ENCODE results near the gene PRKRA.
A peak's percentile ranks its signal among the peaks of the same experiment; 100 is the strongest.
"Not testable (repeated sequence)": the region's sequence is repeated elsewhere in the genome, so short reads cannot be mapped to it uniquely, and the experiment has no call there.

PRKRA gene

DNA sequence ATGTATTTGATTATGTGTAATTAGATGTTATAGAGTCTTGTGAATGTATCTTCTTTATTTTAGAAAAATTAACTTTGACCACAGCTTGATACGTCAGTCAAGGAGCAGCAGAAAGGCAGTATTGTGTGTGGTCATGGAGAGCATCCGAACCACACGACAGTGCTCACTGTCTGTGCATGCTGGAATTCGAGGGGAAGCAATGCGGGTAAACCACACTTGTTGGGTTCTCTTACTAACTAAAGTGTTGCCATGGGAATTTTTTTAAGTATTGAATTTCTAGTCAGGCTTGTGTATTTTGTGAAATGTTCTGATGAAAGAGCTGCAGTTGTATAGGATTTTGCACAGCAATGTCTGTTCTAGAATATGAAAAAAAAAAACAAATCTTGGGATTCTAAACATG lies 5.0 kb upstream of the PRKRA start:
- no peak for DNase-seq

DNA sequence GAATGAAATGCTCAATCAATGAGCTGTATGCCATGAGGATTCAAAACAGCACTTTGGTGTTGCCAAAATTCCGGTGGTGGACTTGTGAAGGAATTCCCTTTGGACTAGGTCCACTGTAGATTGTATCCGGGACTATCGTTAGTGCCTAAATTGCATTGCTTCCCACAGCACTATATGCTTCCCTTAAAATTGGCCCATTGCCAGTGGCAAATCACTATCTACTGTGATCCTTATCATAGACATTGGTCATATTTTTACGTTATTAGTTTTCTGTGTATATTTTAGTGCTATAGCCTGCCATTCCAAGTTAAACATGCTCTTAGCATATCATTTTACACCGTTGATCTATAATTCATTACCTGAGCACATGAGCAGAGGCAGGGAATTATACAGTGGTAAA lies 1.9 kb upstream of the PRKRA start:
- no peak for DNase-seq

DNA sequence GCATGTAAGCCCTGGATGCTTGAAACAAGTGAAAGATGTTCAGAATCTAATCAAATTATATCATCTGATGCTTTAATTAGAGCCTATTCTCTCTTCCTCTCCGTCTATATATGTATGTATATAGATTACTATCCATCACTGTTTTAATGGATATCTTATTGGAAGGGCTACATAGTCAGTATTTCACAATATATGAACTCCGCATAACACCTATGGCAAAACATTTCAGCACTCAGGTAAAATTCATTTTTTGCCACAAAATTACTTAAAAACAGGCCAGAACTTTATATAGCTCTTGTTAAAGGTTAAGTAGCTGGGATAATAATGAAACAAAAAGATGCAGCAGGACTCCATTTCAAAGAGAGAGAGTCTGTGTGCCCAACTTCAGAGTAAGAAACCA lies 1.4 kb upstream of the PRKRA start:
- DNase-seq: no peak

DNA sequence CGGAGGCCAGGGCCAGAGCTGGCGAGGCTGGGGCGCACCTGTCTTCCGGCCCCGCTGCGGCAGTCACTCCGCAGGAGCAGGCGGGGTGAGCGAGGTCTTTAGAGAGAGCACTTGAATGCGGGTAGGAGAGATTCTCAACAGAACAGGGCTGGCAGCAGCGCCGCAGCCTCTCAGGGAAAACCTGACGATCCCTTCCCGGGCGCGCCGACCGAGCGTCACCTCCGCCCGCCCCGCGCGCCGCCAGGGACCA lies 526 bp downstream of the PRKRA start:
- DNase-seq: no peak

DNA sequence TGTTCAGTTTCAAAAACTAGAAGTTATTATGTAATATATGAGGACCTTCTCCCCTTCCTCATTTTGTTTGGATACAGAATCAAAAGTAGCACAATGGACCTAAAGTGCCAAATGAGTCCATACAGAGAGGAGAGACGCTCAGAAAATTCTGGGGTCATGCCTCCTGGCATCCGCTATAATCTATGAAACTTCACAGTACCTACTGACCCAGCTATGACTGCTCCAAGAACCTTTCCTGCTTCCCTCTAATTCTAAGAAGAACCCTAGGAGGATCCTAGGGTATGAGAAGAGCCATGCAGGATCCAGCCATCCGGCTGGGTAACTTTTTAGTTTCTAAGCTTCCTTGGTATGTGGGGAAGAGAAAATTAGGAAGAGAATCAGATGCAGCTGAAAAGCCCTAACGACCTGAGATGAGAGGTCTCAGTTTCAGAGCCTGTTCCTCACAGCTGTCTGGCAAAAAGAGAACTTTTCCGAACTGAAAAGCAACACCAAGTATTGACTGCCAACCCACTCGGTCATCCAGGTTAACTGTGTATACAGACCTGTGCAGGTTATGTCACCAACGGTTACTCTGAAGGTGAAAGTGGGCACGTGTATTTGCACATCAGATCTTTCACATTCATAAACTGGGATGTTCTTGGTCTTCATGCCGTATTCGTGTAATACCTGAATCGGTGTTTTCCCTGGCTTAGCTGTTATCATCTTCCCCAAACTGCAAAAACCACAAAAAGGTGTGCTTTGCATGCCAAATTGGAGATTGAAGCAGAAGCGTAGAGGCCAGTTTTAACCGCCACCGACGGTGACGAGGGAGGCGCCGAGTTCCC lies 1.1 kb downstream of the PRKRA start:
- peak; percentile 82 for DNase-seq

DNA sequence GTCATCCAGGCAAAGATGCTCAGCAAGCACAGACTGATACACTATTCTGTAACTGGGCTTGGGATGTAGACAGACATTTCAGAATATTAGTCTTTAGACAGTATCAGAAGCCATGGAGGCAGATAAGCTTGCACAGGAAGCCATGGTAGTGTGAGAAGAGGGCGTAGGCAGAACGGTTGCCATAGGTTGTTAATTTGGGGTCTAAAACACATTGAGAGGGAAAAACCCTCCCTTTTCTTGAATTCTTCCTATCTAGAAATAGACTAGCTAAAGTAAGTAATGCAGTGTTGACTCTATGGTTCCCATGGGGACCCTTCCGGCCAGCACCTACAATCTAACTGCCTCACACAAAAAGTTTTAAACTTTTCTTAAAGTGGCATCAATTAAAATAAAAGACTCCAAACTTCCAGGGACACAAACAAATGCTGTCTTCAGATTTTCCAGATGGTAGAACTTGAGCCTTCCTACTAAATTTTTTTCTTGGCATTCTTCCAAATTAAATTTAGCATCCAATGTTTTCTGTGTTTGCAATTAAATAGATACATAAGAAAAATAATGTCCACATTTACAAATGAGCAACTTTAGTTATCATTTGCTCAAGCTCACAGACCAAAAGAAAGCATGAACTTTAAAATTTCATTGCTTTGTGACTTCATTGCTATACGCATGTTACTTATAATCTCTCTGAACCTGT lies 1.9 kb downstream of the PRKRA start:
- peak; percentile 13 for DNase-seq

DNA sequence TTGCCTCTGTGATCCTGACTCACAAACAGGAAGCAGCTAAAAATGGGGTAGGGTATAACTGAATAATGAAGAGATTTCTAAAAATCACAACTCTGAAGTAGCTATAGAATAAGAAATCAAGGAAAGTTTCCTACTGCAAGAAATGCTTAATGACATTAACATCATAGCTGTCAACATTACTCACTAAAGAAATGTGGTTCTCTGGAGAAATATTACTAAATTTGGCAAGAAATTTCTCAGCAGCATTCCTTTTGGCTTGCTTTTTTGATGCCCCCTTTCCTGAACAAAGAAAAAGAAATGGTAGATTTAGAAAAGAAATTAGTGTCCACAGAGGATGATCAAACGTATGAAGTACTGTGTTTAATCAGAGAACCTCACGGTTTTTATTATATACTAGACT lies 9.5 kb downstream of the PRKRA start:
- DNase-seq: no peak

DNA sequence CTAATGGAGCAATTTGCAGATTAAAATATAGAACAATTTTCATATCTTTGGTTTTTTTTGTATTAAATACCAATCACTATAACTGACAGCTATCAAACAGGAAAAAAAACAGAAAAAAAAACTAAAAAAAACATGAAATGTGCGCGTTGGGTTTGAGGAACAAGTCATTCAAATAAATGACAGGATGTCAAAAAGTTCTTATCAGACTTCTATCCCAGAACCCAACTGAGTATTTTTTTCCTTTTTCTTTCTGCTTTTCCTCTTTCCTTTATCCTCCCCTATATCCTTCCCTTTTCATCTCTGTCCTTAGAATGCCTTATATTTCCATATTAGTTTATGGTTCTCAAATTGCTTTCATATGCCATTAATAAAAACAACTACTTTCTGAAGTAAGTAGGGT lies 14.3 kb downstream of the PRKRA start:
- no peak for DNase-seq

DNA sequence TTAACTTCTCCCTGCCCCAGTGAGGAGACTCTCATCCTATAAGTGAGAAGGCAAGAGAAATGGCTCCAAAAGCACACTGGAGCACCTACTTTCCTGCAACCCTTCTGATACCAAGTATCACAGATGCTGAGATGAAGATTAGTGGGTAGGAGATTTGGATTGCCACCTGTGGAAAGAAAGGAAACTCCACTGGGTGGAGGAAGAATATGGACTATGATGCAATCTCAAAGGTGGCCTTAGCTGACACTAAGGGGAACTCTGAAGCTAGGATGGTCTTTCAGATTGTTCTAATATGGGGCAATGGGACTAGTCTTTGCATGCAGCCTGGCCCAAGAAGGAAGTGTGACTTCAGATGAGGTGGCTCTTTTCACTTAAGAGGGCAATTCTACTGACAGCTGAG lies 21.6 kb downstream of the PRKRA start:
- no peak for DNase-seq

DNA sequence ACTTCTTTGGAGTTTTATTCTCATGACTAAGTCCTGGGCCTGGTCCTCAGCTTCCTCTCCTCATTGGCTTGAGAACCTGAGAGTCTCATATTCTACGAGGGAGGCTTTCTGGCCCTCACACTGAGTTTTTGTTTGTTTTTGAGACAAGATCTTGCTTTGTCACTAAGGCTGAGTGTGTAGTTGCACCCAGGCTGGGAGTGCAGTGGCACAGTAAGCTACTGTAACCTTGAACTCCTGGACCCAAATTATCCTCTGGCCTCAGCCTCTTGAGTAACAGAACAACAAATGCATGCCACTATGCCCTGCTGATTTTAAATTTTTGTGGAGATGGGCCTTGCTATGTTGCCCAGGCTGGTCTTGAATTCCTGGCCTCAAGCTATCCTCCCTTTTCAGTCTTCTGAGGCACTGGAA lies 22.6 kb downstream of the PRKRA start:
- no peak for DNase-seq

DNA sequence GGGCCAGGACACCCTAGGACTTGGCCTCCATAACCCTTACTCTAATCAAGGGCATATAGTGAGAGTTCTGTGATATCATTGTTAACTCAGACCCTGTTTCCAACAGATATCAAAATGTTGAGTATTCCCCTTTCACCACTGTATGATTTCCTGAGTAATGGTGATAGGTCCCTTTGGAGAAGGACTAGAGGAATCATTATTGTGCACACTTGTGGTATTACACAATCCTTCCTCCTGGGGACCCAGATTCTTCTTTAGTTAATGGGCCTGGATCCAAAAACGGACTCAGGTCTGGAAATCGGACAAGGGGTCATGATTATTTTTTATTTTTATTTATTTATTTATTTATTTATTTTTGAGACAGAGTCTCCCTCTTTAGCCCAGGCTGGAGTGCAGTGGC lies 23.5 kb downstream of the PRKRA start:
- DNase-seq: no peak

DNA sequence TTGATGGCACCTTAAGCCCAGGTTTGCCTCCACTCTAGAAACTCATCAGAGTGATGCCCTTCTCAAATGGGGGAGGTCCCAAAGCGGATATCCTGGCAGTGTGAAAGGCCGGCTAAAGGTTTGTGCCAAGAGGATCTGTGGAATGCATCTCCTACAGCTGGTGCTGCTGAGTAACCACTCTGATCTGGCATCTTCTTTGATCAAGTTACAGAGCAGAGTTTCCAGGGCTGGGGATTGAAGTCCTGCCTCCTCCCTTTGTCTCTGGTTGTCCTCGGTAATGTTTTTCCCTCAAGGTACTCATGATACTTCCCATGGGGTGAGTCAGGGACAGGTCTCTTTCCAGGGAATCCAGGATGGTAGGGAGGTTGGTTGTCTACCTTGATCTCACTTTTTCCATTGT lies 24.6 kb downstream of the PRKRA start:
- no peak for DNase-seq

DNA sequence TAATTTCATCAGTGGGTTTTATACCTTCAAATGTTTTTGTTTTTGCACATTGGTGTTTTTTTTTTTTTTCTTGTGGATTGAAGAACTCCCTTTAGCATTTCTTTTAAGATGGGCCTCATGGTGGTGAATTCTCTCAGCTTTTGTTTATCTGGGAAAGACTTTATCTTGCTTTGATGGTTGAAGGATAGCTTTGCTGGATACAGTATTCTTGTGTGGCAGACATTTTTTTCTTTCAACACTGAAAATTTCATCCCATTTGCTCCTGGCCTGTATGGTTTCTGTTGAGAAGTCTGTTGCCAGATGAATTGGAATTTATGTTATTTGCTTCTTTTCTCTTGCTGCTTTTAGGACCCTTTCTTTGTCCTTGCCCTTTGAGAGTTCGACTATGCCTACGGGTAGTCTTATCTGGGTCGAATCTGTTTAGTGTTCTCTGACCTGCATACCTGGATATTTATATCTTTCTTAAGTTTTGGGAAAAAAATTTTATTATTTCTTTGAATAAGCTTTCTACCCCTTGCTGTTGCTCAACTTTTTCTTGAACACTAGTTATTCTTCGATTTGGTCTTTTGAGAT lies 25.6 kb downstream of the PRKRA start:
- DNase-seq: no peak

DNA sequence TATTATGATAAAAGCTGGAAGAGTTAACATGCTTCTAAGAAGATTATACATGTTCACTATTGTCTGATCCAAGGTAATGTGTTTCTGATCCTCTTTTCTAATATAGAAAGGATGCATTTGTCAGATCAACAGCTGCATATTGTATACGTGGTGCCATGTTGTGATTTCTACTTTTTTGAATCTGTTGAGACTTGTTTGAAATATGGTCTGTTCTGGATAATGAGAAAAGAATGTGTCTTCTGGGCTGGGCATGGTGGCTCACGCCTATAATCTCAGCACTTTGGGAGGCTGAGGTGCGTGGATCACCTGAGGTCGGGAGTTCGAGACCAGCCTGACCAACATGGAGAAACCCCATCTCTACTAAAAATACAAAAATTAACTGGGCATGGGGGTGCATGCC lies 27.2 kb downstream of the PRKRA start:
- not testable (repeated sequence) for DNase-seq

DNA sequence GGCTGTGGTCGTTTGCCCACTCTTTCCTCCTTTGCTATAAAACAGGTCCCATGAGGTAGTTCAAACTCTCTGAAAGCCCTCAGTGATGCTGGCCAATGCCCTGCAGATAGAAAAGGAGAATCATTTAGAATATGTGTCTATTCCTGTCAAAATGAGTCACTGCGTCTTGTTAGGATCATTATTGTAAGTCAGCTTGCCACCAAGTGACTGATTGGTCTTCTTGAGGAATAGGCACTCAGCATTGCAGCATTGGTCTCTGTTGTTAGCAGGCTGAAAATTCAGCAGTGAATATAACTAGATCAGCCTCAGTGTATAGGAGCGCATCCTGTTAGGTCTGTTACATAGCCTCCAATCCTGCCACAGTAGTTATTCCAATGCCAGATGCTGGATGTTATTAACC lies 28.9 kb downstream of the PRKRA start:
- no peak for DNase-seq

DNA sequence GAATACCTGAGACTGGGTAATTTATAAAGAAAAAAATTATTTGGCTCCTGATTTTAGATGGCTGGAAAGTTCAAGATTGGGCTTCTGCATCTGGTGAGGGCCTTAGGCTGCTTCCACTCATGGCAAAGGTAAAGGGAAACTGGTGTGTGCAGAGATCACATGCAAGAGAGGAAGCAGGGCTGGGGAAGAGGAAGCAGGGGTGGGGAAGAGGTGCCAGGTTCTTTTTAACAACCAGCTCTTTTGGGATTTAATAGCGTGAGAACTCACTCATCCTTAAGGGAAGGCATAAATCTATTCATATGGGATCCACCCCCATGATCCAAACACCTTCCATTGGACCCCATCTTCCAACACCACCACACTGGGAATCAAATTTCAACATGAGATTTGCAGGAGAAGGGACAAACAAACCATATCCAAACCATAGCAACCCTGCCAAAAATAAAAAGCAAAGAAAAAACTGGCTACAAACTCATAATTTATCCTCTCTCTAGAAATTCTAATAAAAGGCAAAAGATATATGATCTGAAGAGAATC lies 30.4 kb downstream of the PRKRA start:
- no peak for DNase-seq

DNA sequence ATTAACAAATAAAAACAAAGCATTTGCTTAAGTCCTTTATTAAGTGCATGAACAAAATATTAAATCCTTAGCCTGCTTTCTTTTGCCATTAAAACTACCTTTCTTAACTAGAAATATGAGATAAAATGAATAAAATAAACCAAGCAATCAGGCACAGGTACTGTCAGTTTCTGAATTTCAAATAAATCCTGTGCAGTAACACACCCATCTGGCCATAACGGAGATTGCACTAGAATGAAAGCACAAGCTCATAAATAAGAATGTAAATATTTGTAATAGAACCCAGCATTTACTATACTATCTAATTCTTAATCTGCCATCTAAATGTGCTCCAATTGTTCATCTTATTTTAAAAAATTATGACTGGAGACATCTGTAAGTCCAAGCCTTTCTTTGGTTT lies 31.9 kb downstream of the PRKRA start:
- DNase-seq: no peak

DNA sequence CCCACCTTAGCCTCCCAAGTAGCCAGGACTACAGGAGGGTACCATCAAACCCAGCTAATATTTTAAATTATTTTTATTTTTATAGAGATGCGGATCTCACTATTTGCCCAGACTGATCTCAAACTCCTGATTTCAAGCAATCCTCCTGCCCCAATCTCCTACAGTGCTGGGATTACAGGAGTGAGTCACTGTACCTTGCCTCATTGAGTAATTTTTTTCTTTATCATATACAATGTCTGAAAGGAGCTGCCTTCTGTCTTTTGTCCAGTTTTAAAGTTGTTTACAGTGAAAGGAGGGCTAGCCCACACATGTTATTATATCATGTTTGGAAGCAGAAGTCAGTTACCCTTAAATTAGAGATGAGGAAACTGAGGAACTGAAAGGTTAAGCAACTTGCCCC lies 32.5 kb downstream of the PRKRA start:
- no peak for DNase-seq

DNA sequence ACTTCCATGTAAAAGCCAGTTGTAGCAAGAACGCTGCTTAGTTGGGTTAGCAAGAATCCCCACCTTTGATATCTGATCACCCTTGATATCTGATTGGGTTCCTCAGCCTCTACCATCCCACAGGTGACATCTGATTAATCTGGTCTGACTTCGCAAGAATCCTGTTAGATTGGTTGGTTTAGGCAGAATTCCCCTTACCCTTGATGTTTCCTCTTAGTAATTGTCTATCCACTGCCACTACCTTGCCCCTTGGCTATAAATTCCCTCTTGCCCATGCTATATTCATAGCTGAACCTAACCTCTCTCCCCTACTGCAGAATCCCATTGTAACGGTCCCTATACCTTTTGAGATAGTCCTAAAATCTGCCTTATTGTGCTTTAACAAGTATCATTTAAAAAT lies 33.1 kb downstream of the PRKRA start:
- DNase-seq: no peak

DNA sequence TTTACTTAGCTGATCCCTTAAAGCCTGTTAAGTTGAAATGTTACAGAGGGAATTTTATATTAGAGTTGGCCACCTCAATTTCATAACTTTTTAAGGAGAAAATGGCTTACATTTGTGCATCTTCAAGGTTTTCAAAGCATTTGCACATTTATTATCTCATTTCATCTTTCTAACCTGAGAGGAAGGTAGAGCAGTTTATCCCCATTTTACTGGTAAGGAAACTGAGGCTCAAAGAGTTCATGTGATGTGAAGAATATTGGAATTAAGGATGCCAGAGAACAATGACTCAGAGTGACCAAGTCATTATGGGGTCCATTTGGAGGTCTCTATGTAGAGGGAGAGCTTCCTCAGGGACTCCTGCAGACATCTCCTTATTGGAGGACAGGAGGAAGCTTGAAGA lies 35.0 kb downstream of the PRKRA start:
- no peak for DNase-seq

DNA sequence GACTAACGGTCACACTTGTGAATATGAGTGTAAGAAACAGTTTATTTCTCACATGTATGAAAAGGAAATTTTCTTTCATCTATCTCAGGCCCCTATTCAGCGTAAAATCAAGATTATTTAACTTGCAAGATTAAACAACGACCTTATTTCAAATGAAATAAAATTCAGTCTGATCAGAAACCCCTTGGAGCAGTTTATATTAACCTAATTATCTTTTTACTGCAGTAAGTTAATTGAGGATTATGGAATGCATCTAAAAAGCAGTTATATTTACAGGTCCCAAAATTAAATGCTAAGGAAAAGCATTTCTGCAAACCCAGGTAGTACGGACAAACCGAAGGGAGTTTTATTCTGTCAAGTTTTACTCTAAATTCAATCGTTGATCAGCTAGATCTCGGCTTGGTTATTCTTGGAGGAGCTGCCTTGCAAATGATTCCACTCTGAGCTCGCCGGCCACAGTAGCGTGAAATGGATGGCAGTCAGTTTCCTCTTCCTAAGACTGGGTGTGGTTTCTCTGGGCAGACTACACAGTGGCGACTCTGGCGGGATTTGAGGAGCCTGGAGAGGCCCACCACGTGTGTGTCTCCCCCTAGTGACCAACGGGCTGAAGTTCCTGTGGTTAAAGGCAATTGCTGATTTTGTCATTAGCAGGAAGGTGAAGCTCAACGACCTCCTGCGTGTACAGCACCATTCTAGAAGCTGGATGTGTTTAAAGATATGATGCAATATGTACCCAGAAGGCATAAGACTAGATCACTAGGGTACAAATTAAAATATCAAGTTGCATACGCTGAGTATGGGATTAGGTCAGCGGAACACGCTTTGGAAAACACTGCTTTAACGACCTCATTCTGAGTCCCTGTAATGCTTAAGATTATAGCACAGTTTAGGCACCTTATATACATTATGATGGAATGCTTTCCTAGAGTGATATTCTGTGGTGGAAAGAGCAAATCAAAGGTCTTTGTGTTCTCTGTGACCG lies 36.4 kb downstream of the PRKRA start:
- DNase-seq: peak; percentile 83

DNA sequence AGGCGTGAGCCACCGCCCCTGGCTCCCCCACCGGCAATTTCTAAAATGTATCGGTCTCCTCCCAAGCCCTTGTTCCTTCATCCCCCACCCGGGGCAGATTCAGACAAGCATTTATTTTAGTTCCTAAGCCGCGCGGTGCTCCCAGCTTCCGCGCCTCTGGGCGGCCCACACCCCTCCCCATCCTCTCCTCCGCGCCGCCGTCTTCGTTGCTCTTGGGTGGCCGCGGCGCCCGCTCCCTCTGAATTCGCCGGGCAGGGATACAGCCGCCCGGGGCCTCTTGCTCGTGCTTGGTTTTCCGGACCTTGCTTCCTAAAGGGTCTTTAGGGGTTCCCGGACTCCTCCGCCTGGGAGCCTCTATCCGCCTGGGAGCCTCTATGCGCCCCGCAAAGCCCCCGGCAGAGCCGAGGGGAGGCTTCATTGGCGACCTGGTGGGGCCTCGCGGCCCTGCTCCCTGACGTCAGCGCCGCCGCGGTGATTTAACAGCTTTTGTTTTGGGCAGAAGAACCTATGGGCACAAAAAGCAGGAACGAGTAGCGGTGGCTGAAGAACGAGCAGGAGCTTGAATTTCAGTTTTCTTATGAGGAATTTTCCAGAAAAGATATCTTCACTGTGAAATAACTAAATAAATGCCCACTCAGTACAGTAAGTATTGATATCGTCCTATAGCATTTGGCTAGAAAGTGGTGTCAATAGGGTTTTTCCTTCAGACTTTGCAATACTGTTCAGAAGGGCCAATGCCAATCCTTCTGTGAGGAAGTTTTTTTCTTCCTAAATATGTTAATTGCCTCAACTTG lies 37.3 kb downstream of the PRKRA start:
- peak; percentile 75 for DNase-seq

All from CD4-positive, alpha-beta T cell treated with Interleukin-10 for 1 hour (primary cell).